Prostate gland (tissue), 2 donors: ENCODE results near the gene ADGRG7. TPM values are rescaled to one million over a fixed set of nuclear protein-coding genes. Genes with fewer than 3 reads are reported as not detected.
A peak's percentile ranks its signal among the peaks of the same experiment; 100 is the strongest.

Experiments
- DNase-seq: peaks from one replicate; pipeline ENCODE4 v3.0.0-alpha.2; 2019; ENCODE audit warnings: low spot score
- H3K27ac ChIP-seq, 2 donors: fragments of 200-600 bp; sonication (generic); 2 replicates each; pipeline ENCODE4 v1.5.1; 2017 to 2019
- H3K27me3 ChIP-seq: fragments of 200-600 bp; sonication (generic); replicated peaks from 2 replicates; pipeline ENCODE4 v1.5.1; 2019; ENCODE audit not compliant: insufficient read depth
- H3K36me3 ChIP-seq, 2 donors: fragments of 200-600 bp; sonication (generic); 1 replicate in 1 of 2; 2 replicates in 1 of 2; pipeline versions ENCODE4 v1.5.1 to v1.8.1; 2017 to 2019
- H3K4me1 ChIP-seq: fragments of 200-600 bp; sonication (generic); replicated peaks from 2 replicates; pipeline ENCODE4 v1.5.1; 2019
- H3K4me3 ChIP-seq, 2 donors: fragments of 200-600 bp; sonication (generic); 2 replicates each; pipeline ENCODE4 v1.5.1; 2017 to 2019
- H3K9me3 ChIP-seq: fragments of 200-600 bp; sonication (generic); 2 replicates; pipeline ENCODE4 v1.5.1; 2017
- POLR2A ChIP-seq: fragments of 450-650 bp; IDR thresholded peaks from one replicate; pipeline ENCODE4 v1.6.1; 2016; ENCODE audit warnings: antibody characterized with exemption, mild to moderate bottlenecking
- POLR2AphosphoS5 ChIP-seq: sonication (generic); formaldehyde crosslinking; IDR thresholded peaks from one replicate; pipeline ENCODE4 v1.6.1; 2017; ENCODE audit warnings: antibody characterized with exemption
- WGBS: methylation state at CpG from one replicate; pipeline ENCODE4 v1.1.5; 2018; 5-methylcytosine and 5-hydroxymethylcytosine counted together
- intact Hi-C: fragments of 100-400 bp; cut with DNase I; formaldehyde crosslinking; loops from one replicate; pipeline ENCODE4 v1.14.2; 2022
- total RNA-seq, 2 donors: library from RNA; depleted of rRNA; stranded (reverse); fragments of >200 nt; gene quantifications; one replicate each; pipeline ENCODE4 v1.1.0, GENCODE V29; 2016
- TF ChIP-seq, protein P1 (sequence below), 4 experiments: fragments of 200-600 bp in 2 of 4; fragments of 450-650 bp in 2 of 4; sonication (generic) in 2 of 4; IDR thresholded peaks; 1 replicate in 3 of 4; 2 replicates in 1 of 4; pipeline ENCODE4 v1.5.1; 2016 to 2019; ENCODE audit warnings: antibody characterized with exemption in 4 of 4, mild to moderate bottlenecking in 2 of 4, moderate library complexity in 2 of 4

The ADGRG7 gene
- total RNA-seq, 2 donors from 2014 or later, result 0.68 TPM; not detected in 1

DNA sequence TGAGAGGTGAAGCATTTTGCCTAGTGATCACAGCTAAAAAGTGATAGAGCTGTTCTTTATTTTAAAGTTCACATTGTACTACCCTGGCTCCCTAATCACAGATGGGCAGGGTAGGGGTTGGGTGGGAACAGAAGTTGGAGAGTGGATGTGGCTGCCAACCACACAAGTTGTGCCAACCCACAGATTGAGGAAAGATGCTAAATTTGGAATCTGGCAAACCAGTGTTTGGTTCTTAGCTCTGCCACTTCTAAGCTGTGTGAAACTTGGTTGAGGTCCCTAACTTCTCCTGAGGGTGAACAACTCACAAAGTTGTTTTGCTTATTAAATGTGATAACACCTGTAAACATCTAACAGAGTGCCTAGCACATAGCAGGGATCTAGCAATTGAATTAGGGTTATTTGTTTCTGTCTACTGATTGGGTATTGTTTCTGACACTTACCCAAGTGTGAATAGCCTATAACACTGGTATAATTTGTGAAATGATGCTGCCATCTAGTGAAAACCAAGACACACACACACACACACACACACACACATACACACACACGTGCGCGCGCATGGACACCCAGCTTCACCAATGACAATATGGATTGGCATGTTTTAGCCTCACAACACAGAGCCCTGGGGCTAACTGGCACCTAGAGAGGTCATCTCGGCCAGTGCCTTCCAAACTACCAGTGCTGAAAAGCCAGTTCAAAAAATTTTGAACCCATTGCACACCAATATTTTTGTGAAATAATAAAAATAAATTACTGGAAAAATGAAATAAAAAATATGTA lies 25.3 kb downstream of the ADGRG7 start:
- 54% methylated on average over 5 of the region's 5 CpGs for WGBS
- intact Hi-C loops, result no loop called here

DNA sequence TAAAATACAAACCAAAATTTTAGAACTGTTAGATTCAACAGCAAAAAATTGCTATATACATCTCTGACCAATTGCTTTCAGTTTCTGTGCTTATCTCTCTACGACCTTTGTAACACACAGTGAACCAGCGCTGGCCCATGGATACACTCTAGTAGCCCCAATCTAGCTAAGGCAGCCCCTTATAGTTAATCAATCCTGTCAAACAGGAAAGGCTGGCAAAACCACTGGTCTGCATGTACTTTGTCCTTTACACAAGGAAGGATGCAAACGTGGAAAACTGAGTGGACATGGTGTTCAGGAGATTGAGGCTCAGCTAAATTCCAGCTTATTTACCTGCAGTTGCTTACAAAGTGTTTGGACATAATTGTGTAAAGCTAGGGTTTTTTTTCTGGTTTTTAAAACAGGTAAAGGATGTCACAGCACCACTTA lies 25.9 kb downstream of the ADGRG7 start:
- Histone ChIP-seq H3K27me3 (no peaks in the 10 kb centered on the region), H3K4me1 (no peaks in the 10 kb centered on the region), H3K36me3 (no peaks in the 10 kb centered on the region), H3K4me3 (no peak overlapping the region), H3K27ac (no peak overlapping the region), H3K9me3 (no peaks in the 10 kb centered on the region)
- no peak for DNase-seq
- intact Hi-C loops, result no loop called here
- 64% methylated on average over 3 of the region's 3 CpGs for WGBS
- TF ChIP-seq, protein P1, sequence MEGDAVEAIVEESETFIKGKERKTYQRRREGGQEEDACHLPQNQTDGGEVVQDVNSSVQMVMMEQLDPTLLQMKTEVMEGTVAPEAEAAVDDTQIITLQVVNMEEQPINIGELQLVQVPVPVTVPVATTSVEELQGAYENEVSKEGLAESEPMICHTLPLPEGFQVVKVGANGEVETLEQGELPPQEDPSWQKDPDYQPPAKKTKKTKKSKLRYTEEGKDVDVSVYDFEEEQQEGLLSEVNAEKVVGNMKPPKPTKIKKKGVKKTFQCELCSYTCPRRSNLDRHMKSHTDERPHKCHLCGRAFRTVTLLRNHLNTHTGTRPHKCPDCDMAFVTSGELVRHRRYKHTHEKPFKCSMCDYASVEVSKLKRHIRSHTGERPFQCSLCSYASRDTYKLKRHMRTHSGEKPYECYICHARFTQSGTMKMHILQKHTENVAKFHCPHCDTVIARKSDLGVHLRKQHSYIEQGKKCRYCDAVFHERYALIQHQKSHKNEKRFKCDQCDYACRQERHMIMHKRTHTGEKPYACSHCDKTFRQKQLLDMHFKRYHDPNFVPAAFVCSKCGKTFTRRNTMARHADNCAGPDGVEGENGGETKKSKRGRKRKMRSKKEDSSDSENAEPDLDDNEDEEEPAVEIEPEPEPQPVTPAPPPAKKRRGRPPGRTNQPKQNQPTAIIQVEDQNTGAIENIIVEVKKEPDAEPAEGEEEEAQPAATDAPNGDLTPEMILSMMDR (IDR thresholded peaks at IDR 0.05), result no peak
- TF ChIP-seq POLR2AphosphoS5 (no peak), POLR2A (no peak)

More for the DNA sequence above, 25.3 kb downstream of the ADGRG7 start:
- no peak overlapping the region for H3K4me3 ChIP-seq
- no peaks in the 10 kb centered on the region for H3K4me1 ChIP-seq
- DNase-seq, result no peak
- no peaks in the 10 kb centered on the region for H3K9me3 ChIP-seq
- no peaks in the 10 kb centered on the region for H3K36me3 ChIP-seq
- H3K27me3 ChIP-seq, result no peaks in the 10 kb centered on the region
- TF ChIP-seq POLR2A, result no peak
- TF ChIP-seq, protein P1 (IDR thresholded peaks at IDR 0.05), result peak in 1 of 4 experiments; percentile 26
- H3K27ac ChIP-seq, result no peak overlapping the region

DNA sequence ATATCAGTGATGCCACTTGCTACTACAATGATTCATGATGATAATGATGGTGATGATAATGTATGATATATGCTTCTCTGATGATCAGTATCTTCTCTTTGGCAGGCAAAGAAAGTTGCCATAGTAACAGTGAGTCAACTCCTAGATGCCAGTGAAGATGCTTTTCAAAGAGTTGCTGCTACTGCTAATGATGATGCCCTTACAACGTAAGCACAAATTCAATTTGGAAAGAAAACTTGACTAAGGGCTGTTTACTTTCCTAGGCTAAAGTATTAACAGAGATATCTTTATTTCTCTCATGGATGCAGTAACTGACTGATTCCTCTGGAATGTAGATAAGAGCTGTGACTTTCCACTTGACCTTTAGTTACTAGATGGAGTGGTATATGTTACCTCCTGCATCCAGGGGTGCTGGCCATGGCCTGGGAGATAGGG lies 27.8 kb downstream of the ADGRG7 start:
- no peak for DNase-seq
- WGBS, result 83% methylated on average over 1 of the region's 1 CpG
- Histone ChIP-seq H3K4me1 (no peaks in the 10 kb centered on the region), H3K4me3 (no peak overlapping the region), H3K27ac (no peak overlapping the region), H3K9me3 (no peaks in the 10 kb centered on the region), H3K36me3 (no peaks in the 10 kb centered on the region), H3K27me3 (no peaks in the 10 kb centered on the region)
- intact Hi-C loops, result no loop called here
- TF ChIP-seq, protein P1 (IDR thresholded peaks at IDR 0.05), result no peak
- TF ChIP-seq POLR2AphosphoS5, result no peak
- TF ChIP-seq POLR2A, result no peak

DNA sequence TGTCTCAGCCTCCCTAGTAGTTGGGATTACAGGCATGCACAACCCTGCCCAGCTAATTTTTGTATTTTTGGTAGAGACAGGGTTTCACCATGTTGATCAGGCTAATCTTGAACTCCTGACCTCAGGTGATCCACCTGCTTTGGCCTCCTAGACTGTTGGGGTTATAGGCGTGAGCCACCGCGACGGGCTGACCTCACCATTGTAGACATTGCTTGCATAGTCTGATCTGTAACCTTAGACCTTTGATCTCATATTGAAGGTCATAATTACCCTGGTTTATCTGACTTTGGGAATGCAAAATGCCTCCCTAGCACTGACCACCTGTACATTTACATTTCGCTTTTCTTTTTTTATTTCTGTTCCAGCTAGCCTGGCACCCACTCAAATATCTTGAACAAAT lies 31.2 kb downstream of the ADGRG7 start:
- Histone ChIP-seq H3K27me3 (no peaks in the 10 kb centered on the region), H3K4me1 (no peaks in the 10 kb centered on the region), H3K27ac (no peak overlapping the region), H3K4me3 (no peak overlapping the region), H3K9me3 (no peaks in the 10 kb centered on the region), H3K36me3 (no peaks in the 10 kb centered on the region)
- 99% methylated on average over 5 of the region's 5 CpGs for WGBS
- no peak for DNase-seq
- TF ChIP-seq, protein P1 (IDR thresholded peaks at IDR 0.05), result no peak
- TF ChIP-seq POLR2A (no peak), POLR2AphosphoS5 (no peak)
- intact Hi-C loops, result no loop called here

DNA sequence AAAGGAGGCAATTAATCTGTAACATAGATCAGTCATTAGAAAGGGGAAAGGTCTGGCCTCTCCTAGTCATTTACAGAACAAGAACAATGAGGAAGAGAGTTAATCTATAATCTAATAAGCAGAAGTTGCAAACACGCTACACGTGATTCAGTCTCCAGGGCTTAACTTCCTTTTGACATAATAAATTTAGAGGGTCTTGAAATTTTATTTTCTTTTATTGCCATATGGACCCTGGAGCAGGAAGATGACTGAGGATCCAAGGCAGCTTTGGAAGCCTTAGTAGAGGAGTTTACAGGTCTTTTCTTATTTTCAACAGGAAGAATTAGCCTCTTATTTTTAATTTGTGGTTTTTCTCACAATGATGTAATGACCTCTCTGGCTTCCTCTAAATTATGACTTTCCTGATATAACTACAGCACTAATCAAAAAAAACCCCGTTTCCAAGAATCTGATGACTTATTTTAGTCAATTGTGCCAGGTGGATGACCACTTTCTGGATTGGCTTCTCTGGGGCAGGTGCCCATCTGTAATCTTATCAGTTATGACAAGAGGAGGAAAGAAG lies 32.2 kb downstream of the ADGRG7 start:
- no peaks in the 10 kb centered on the region for H3K4me1 ChIP-seq
- H3K4me3 ChIP-seq, result no peak overlapping the region
- no peak overlapping the region for H3K27ac ChIP-seq
- no peak for DNase-seq
- intact Hi-C loops, result no loop called here
- H3K36me3 ChIP-seq, result no peaks in the 10 kb centered on the region
- H3K27me3 ChIP-seq, result no peaks in the 10 kb centered on the region
- TF ChIP-seq POLR2A (no peak), POLR2AphosphoS5 (no peak)
- TF ChIP-seq, protein P1 (IDR thresholded peaks at IDR 0.05), result no peak
- 69% methylated on average over 3 of the region's 3 CpGs for WGBS
- no peaks in the 10 kb centered on the region for H3K9me3 ChIP-seq
